ENCODE results near the gene LRRK2.
"Not testable (repeated sequence)": the region's sequence is repeated elsewhere in the genome, so short reads cannot be mapped to it uniquely, and the experiment has no call there.

The LRRK2 gene

GRCh38 chr12:40378691-40379090, 153.9 kb downstream of the LRRK2 start:
- no peak for TF ChIP-seq BCL11B (tag by site-specific recombination; IDR thresholded peaks at IDR 0.05; ENCODE audit: low read depth)
- TF ChIP-seq BCL11A (tag by site-specific recombination; IDR thresholded peaks at IDR 0.05; ENCODE audit: low read depth): no peak
- no peak for TF ChIP-seq ZBTB10 (tag by site-specific recombination; IDR thresholded peaks at IDR 0.05)
- Histone ChIP-seq H3K4me1 (ENCODE audit: control insufficient read depth, insufficient read depth, low read length) (no peaks in the 10 kb centered on the region), H3K36me3 (ENCODE audit: control insufficient read depth in 2 of 2, insufficient read depth in 1 of 2, low read length in 2 of 2) (no peaks in the 10 kb centered on the region), H3K27ac (ENCODE audit: extremely low read depth, low read depth, low read length) (no peak overlapping the region), H3K4me3 (ENCODE audit: low read depth, low read length) (no peak overlapping the region), H3K9me3 (ENCODE audit: control insufficient read depth, insufficient read depth, low read depth, low read length) (no peaks in the 10 kb centered on the region)
- ChIA-PET POLR2A (no interaction called here), CTCF (interaction anchor here (1.4 kb wide), 1 partner anchor 12 kb away, joined by 3 read pairs; no protein-coding TSS in a partner anchor)

GRCh38 chr12:40382217-40382616, 157.4 kb downstream of the LRRK2 start:
- no peak for TF ChIP-seq ZNF24 (tag by site-specific recombination; IDR thresholded peaks at IDR 0.05)
- TF ChIP-seq ZNF707 (tag by site-specific recombination; IDR thresholded peaks at IDR 0.05): no peak
- no peak for TF ChIP-seq HOXD13 (CRISPR knock-in tag; IDR thresholded peaks at IDR 0.05; ENCODE audit: borderline replicate concordance)
- TF ChIP-seq ZNF416 (tag by site-specific recombination; IDR thresholded peaks at IDR 0.05): no peak
- no peak for TF ChIP-seq ZNF354C (tag by site-specific recombination; IDR thresholded peaks at IDR 0.05; ENCODE audit: borderline replicate concordance, low read depth)
- TF ChIP-seq ELK4 (IDR thresholded peaks at IDR 0.05; ENCODE audit: borderline replicate concordance, low read depth, low read length): no peak
- POLR2A ChIA-PET: no interaction called here
- CTCF ChIA-PET: interaction anchor here (0.7 kb wide), 2 partner anchors 27 to 48 kb away, joined by 3 to 4 read pairs; no protein-coding TSS in a partner anchor

GRCh38 chr12:40387279-40387678, 162.5 kb downstream of the LRRK2 start:
- H3K27ac ChIP-seq (ENCODE audit: extremely low read depth, low read depth, low read length); POLR2A ChIA-PET; CTCF ChIA-PET; H3K36me3 ChIP-seq (ENCODE audit: control insufficient read depth in 2 of 2, insufficient read depth in 1 of 2, low read length in 2 of 2); H3K4me3 ChIP-seq (ENCODE audit: low read depth, low read length); H3K9me3 ChIP-seq (ENCODE audit: control insufficient read depth, insufficient read depth, low read depth, low read length); H3K4me1 ChIP-seq (ENCODE audit: control insufficient read depth, insufficient read depth, low read length): not testable (repeated sequence)

More at GRCh38 chr12:40382217-40382616, 157.4 kb downstream of the LRRK2 start:
- no peak overlapping the region for H3K4me3 ChIP-seq (ENCODE audit: low read depth, low read length)
- H3K27ac ChIP-seq (ENCODE audit: extremely low read depth, low read depth, low read length): no peak overlapping the region
- no peaks in the 10 kb centered on the region for H3K9me3 ChIP-seq (ENCODE audit: control insufficient read depth, insufficient read depth, low read depth, low read length)
- no peaks in the 10 kb centered on the region for H3K4me1 ChIP-seq (ENCODE audit: control insufficient read depth, insufficient read depth, low read length)
- no peaks in the 10 kb centered on the region for H3K36me3 ChIP-seq (ENCODE audit: control insufficient read depth in 2 of 2, insufficient read depth in 1 of 2, low read length in 2 of 2)

GRCh38 chr12:40390980-40391379, 166.2 kb downstream of the LRRK2 start:
- Histone ChIP-seq H3K27ac (ENCODE audit: extremely low read depth, low read depth, low read length) (no peak overlapping the region), H3K9me3 (ENCODE audit: control insufficient read depth, insufficient read depth, low read depth, low read length) (no peaks in the 10 kb centered on the region), H3K4me1 (ENCODE audit: control insufficient read depth, insufficient read depth, low read length) (no peaks in the 10 kb centered on the region), H3K4me3 (ENCODE audit: low read depth, low read length) (no peak overlapping the region), H3K36me3 (ENCODE audit: control insufficient read depth in 2 of 2, insufficient read depth in 1 of 2, low read length in 2 of 2) (no peaks in the 10 kb centered on the region)
- ChIA-PET CTCF (interaction anchor here (1.1 kb wide), 2 partner anchors 12 to 56 kb away, joined by 3 to 4 read pairs; no protein-coding TSS in a partner anchor), POLR2A (no interaction called here)
- no peak for TF ChIP-seq ZBTB8A (tag by site-specific recombination; IDR thresholded peaks at IDR 0.05)
- TF ChIP-seq ZSCAN5A (tag by site-specific recombination; IDR thresholded peaks at IDR 0.05): no peak
- no peak for TF ChIP-seq HIC1 (tag by site-specific recombination; IDR thresholded peaks at IDR 0.05)
- TF ChIP-seq REST (tag by site-specific recombination; IDR thresholded peaks at IDR 0.05): no peak
- TF ChIP-seq TRIM28 (IDR thresholded peaks at IDR 0.05; ENCODE audit: borderline replicate concordance, low read length): no peak
- TF ChIP-seq ZNF121 (tag by site-specific recombination; IDR thresholded peaks at IDR 0.05): no peak
- no peak for TF ChIP-seq ZNF155 (tag by site-specific recombination; IDR thresholded peaks at IDR 0.05)
